ENCODE data around the gene MORN1. TPM values are rescaled to one million over a fixed set of nuclear protein-coding genes. Genes with fewer than 3 reads are reported as not detected.
"Not testable (repeated sequence)": the region's sequence is repeated elsewhere in the genome, so short reads cannot be mapped to it uniquely, and the experiment has no call there.

Gene MORN1
- total and polyA plus RNA-seq, 2 experiments from 2014 or later, result 4.8 to 11.1 TPM

DNA sequence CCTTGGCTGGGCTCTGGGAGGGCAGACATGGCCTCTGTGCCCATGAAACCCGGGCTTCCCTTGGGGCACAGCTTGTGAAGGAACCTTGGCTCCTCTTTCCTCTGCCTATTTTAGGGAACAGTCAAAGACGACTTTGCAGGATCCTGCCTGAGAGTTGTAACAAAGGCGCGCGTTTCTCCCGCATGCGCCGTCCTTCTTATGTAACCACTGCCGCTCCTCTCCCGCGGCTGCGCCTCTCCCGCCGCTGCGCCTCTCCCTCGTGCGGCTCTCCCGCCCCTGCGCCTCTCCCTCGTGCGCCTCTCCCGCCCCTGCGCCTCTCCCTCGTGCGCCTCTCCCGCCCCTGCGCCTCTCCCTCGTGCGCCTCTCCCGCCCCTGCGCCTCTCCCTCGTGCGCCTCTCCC, 59.8 kb downstream of the MORN1 start:
- not testable (repeated sequence) for H3F3A ChIP-seq (replicated peaks; ENCODE audit: low read depth); H3K36me3 Mint-ChIP-seq (ENCODE audit: low read depth); H3K4me2 ChIP-seq; H4K20me1 ChIP-seq (replicated peaks; ENCODE audit: insufficient read depth); H3K4me1 ChIP-seq (ENCODE audit: insufficient read depth); H3K4me3 Mint-ChIP-seq; H3K36me3 ChIP-seq (ENCODE audit: insufficient read depth); H3K4me3 ChIP-seq; H3K27me3 ChIP-seq (ENCODE audit: insufficient read depth); H2AFZ ChIP-seq; H3K27me3 Mint-ChIP-seq (ENCODE audit: insufficient read depth, low read depth, poor library complexity); H3K79me2 ChIP-seq (replicated peaks; ENCODE audit: insufficient read depth); H3K4me1 Mint-ChIP-seq; DNase-seq (ENCODE audit: low spot score); H3K9me2 ChIP-seq (ENCODE audit: insufficient read depth); ATAC-seq; H3K27ac ChIP-seq (ENCODE audit: low read depth); H3K27ac Mint-ChIP-seq
- peaks cover 15% of the 10 kb centered on the region for H3K9me3 Mint-ChIP-seq

- H3K36me3 Mint-ChIP-seq (ENCODE audit: low read depth), result peaks cover 8% of the 10 kb centered on the region; the same call in 1 of the 3 replicates
- H3K4me3 Mint-ChIP-seq, result no peak overlapping the region
- Histone ChIP-seq H3K79me2 (replicated peaks; ENCODE audit: insufficient read depth) (no peaks in the 10 kb centered on the region), H3F3A (replicated peaks; ENCODE audit: low read depth) (no peaks in the 10 kb centered on the region; the same call in 1 of the 2 replicates), H2AFZ (no peak overlapping the region), H3K27ac (ENCODE audit: low read depth) (no peak overlapping the region), H3K36me3 (ENCODE audit: insufficient read depth) (no peaks in the 10 kb centered on the region), H3K9me2 (ENCODE audit: insufficient read depth) (no peaks in the 10 kb centered on the region), H4K20me1 (replicated peaks; ENCODE audit: insufficient read depth) (no peaks in the 10 kb centered on the region), H3K4me3 (no peak overlapping the region), H3K27me3 (ENCODE audit: insufficient read depth) (no peaks in the 10 kb centered on the region), H3K4me2 (no peak overlapping the region), H3K4me1 (ENCODE audit: insufficient read depth) (no peaks in the 10 kb centered on the region)
- ATAC-seq (no peak), DNase-seq (ENCODE audit: low spot score) (no peak)
- peaks cover 8% of the 10 kb centered on the region for H3K27me3 Mint-ChIP-seq (ENCODE audit: insufficient read depth, low read depth, poor library complexity)
- peaks cover 15% of the 10 kb centered on the region for H3K9me3 Mint-ChIP-seq
- H3K27ac Mint-ChIP-seq, result no peak overlapping the region
- no peaks in the 10 kb centered on the region; the same call in 2 of the 3 replicates for H3K4me1 Mint-ChIP-seq
- TF ChIP-seq JUNB (IDR thresholded peaks at IDR 0.05; ENCODE audit: unreplicated experiment) (no peak), ZNF114 (CRISPR knock-in tag; IDR thresholded peaks at IDR 0.05) (no peak), ZNF331 (CRISPR knock-in tag; IDR thresholded peaks at IDR 0.05; ENCODE audit: low read depth) (no peak), POLR2AphosphoS5 (IDR thresholded peaks at IDR 0.05; ENCODE audit: low read depth) (no peak), NANOG (IDR thresholded peaks at IDR 0.05; ENCODE audit: borderline replicate concordance) (no peak), STAT1 (IDR thresholded peaks at IDR 0.05; ENCODE audit: unreplicated experiment) (no peak), CTCF (conservative IDR thresholded peaks at IDR 0.05; ENCODE audit: low read depth in 2 of 2) (no peak), CREB1 (CRISPR knock-in tag; IDR thresholded peaks at IDR 0.05; ENCODE audit: low read depth) (no peak), EZH2 (IDR thresholded peaks at IDR 0.05; ENCODE audit: low read depth, unreplicated experiment) (no peak), EZH2phosphoT487 (IDR thresholded peaks at IDR 0.05; ENCODE audit: unreplicated experiment) (no peak)
- TF ChIP-seq, protein P1, sequence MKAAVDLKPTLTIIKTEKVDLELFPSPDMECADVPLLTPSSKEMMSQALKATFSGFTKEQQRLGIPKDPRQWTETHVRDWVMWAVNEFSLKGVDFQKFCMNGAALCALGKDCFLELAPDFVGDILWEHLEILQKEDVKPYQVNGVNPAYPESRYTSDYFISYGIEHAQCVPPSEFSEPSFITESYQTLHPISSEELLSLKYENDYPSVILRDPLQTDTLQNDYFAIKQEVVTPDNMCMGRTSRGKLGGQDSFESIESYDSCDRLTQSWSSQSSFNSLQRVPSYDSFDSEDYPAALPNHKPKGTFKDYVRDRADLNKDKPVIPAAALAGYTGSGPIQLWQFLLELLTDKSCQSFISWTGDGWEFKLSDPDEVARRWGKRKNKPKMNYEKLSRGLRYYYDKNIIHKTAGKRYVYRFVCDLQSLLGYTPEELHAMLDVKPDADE (IDR thresholded peaks at IDR 0.05), result no peak
- TF ChIP-seq, protein P2, sequence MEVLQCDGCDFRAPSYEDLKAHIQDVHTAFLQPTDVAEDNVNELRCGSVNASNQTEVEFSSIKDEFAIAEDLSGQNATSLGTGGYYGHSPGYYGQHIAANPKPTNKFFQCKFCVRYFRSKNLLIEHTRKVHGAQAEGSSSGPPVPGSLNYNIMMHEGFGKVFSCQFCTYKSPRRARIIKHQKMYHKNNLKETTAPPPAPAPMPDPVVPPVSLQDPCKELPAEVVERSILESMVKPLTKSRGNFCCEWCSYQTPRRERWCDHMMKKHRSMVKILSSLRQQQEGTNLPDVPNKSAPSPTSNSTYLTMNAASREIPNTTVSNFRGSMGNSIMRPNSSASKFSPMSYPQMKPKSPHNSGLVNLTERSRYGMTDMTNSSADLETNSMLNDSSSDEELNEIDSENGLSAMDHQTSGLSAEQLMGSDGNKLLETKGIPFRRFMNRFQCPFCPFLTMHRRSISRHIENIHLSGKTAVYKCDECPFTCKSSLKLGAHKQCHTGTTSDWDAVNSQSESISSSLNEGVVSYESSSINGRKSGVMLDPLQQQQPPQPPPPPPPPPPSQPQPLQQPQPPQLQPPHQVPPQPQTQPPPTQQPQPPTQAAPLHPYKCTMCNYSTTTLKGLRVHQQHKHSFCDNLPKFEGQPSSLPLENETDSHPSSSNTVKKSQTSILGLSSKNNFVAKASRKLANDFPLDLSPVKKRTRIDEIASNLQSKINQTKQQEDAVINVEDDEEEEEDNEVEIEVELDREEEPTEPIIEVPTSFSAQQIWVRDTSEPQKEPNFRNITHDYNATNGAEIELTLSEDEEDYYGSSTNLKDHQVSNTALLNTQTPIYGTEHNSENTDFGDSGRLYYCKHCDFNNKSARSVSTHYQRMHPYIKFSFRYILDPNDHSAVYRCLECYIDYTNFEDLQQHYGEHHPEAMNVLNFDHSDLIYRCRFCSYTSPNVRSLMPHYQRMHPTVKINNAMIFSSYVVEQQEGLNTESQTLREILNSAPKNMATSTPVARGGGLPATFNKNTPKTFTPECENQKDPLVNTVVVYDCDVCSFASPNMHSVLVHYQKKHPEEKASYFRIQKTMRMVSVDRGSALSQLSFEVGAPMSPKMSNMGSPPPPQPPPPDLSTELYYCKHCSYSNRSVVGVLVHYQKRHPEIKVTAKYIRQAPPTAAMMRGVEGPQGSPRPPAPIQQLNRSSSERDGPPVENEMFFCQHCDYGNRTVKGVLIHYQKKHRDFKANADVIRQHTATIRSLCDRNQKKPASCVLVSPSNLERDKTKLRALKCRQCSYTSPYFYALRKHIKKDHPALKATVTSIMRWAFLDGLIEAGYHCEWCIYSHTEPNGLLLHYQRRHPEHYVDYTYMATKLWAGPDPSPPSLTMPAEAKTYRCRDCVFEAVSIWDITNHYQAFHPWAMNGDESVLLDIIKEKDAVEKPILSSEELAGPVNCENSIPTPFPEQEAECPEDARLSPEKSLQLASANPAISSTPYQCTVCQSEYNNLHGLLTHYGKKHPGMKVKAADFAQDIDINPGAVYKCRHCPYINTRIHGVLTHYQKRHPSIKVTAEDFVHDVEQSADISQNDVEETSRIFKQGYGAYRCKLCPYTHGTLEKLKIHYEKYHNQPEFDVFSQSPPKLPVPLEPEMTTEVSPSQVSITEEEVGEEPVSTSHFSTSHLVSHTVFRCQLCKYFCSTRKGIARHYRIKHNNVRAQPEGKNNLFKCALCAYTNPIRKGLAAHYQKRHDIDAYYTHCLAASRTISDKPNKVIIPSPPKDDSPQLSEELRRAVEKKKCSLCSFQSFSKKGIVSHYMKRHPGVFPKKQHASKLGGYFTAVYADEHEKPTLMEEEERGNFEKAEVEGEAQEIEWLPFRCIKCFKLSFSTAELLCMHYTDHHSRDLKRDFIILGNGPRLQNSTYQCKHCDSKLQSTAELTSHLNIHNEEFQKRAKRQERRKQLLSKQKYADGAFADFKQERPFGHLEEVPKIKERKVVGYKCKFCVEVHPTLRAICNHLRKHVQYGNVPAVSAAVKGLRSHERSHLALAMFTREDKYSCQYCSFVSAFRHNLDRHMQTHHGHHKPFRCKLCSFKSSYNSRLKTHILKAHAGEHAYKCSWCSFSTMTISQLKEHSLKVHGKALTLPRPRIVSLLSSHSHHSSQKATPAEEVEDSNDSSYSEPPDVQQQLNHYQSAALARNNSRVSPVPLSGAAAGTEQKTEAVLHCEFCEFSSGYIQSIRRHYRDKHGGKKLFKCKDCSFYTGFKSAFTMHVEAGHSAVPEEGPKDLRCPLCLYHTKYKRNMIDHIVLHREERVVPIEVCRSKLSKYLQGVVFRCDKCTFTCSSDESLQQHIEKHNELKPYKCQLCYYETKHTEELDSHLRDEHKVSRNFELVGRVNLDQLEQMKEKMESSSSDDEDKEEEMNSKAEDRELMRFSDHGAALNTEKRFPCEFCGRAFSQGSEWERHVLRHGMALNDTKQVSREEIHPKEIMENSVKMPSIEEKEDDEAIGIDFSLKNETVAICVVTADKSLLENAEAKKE (CRISPR knock-in tag; IDR thresholded peaks at IDR 0.05), result no peak
These were observed 60.2 kb downstream of the MORN1 start for GRCh38 chr1:2331200-2331544.

Measured in GM23338 (cell line).